GM12878 (cell line): ENCODE measurements around the gene NEFH. TPM values are rescaled to one million over a fixed set of nuclear protein-coding genes. Genes with fewer than 3 reads are reported as not detected.

Experiments
- ATAC-seq: fragments of 200-7000 bp; cut with Tn5 transposase; 3 replicates; pipeline ENCODE4 v1.9.1; 2020; ENCODE audit warnings: mild to moderate bottlenecking, moderate library complexity
- BruUV-seq: library from RNA; stranded (reverse); fragments of 400-500 nt; replicated peaks from 2 replicates; lab custom pipeline; 2021; lab: Mats Ljungman, UMichigan
- CTCF ChIA-PET: fragments of 300-600 bp; sonication (Branson Sonifier 250); formaldehyde crosslinking; extraction: SDS; loops from one replicate; lab custom pipeline; 2021; ENCODE audit warnings: inconsistent platforms; lab: Yijun Ruan, JAX
- POLR2A ChIA-PET: fragments of 350-600 bp; formaldehyde crosslinking; extraction: SDS; loops from one replicate; lab custom pipeline; 2021; ENCODE audit warnings: inconsistent platforms; lab: Charles Lee
- RAD21 ChIA-PET: fragments of 300-600 bp; sonication (Branson Sonifier 250); formaldehyde crosslinking; loops from one replicate; lab custom pipeline; 2023; ENCODE audit warnings: antibody characterized with exemption; ENCODE audit not compliant: unreplicated experiment; lab: Charles Lee
- SMC1A ChIA-PET: fragments of 300-600 bp; sonication (Branson Sonifier 250); formaldehyde crosslinking; loops from one replicate; lab custom pipeline; 2023; ENCODE audit not compliant: unreplicated experiment, uncharacterized antibody; lab: Charles Lee
- DNase-seq: peaks from one replicate; pipeline ENCODE4 v3.0.0-alpha.2; 2011; ENCODE audit warnings: low read depth, low spot score
- FAIRE-seq: peaks from 3 replicates; lab custom pipeline; 2011; peaks lifted over from hg19 to GRCh38; lab: Jason Lieb, UNC
- H2AFZ ChIP-seq: 2 replicates; pipeline ENCODE4 v1.6.0; 2011; ENCODE audit warnings: low read depth, low read length, control low read depth; ENCODE audit not compliant: control insufficient read depth
- H3K27ac ChIP-seq: 2 replicates; pipeline ENCODE4 v1.5.1; 2011; ENCODE audit warnings: control low read depth; ENCODE audit not compliant: control insufficient read depth, insufficient read depth
- H3K27me3 ChIP-seq, 2 experiments: replicated peaks in 1 of 2; 2 replicates each; pipeline versions ENCODE4 v1.6.0 to v1.6.1; 2011; ENCODE audit warnings: low read length in 1 of 2; ENCODE audit not compliant: control insufficient read depth in 2 of 2, insufficient read depth in 2 of 2
- H3K36me3 ChIP-seq, 2 experiments: 2 replicates each; pipeline ENCODE4 v1.5.1; 2011; ENCODE audit warnings: low read length in 1 of 2; ENCODE audit not compliant: control insufficient read depth in 2 of 2, insufficient read depth in 2 of 2
- H3K4me1 ChIP-seq: 2 replicates; pipeline ENCODE4 v1.6.1; 2011; ENCODE audit warnings: mild to moderate bottlenecking, low read length, moderate library complexity, mixed read lengths; ENCODE audit not compliant: control insufficient read depth, insufficient read depth
- H3K4me2 ChIP-seq: 2 replicates; pipeline ENCODE4 v1.6.0; 2011; ENCODE audit warnings: control low read depth; ENCODE audit not compliant: control insufficient read depth, insufficient read depth
- H3K4me3 ChIP-seq: fragments of 200-600 bp; sonication (generic); 2 replicates; pipeline ENCODE4 v1.5.1; 2016
- H3K79me2 ChIP-seq: 2 replicates; pipeline ENCODE4 v1.6.0; 2011; ENCODE audit warnings: low read length; ENCODE audit not compliant: control insufficient read depth, insufficient read depth
- H3K9ac ChIP-seq: 2 replicates; pipeline ENCODE4 v1.8.0; 2011; ENCODE audit warnings: low read length, control low read depth, mixed read lengths; ENCODE audit not compliant: control insufficient read depth, insufficient read depth
- H3K9me3 ChIP-seq: replicated peaks from 3 replicates; pipeline ENCODE4 v1.5.1; 2011; ENCODE audit warnings: mild to moderate bottlenecking, low read length; ENCODE audit not compliant: control insufficient read depth, insufficient read depth
- H4K20me1 ChIP-seq: 2 replicates; pipeline ENCODE4 v1.6.0; 2011; ENCODE audit not compliant: control insufficient read depth, insufficient read depth
- CBX5 ChIP-seq: sonication (generic); IDR thresholded peaks from 2 replicates; pipeline ENCODE4 v1.6.1; 2016; ENCODE audit warnings: low read depth, moderate library complexity, mild to moderate bottlenecking, inconsistent platforms
- HDAC2 ChIP-seq: fragments of 200-600 bp; sonication (generic); IDR thresholded peaks from 2 replicates; pipeline ENCODE4 v1.6.1; 2017
- HSF1 ChIP-seq: fragments of 150-350 bp; IDR thresholded peaks from 2 replicates; pipeline ENCODE4 v1.6.1; 2014; ENCODE audit warnings: mild to moderate bottlenecking, low read depth, low read length
- MTA2 ChIP-seq: fragments of 450-650 bp; IDR thresholded peaks from 2 replicates; pipeline ENCODE4 v1.6.1; 2016; ENCODE audit warnings: low read depth, mild to moderate bottlenecking, moderate library complexity
- POLR2AphosphoS5 ChIP-seq: IDR thresholded peaks from 2 replicates; pipeline ENCODE4 v1.6.1; 2011; ENCODE audit warnings: mild to moderate bottlenecking, low read length, inconsistent platforms
- POU2F2 ChIP-seq: IDR thresholded peaks from 3 replicates; pipeline ENCODE4 v1.6.1; 2011; ENCODE audit warnings: low read depth, mild to moderate bottlenecking, low read length, borderline replicate concordance
- TBL1XR1 ChIP-seq: IDR thresholded peaks from 2 replicates; pipeline ENCODE4 v1.6.1; 2012; ENCODE audit warnings: low read depth, low read length, improper control_type of control experiment
- YY1 ChIP-seq: IDR thresholded peaks from 2 replicates; pipeline ENCODE4 v1.6.1; 2011; ENCODE audit warnings: low read depth, mild to moderate bottlenecking, low read length
- ZNF24 ChIP-seq: fragments of 450-650 bp; IDR thresholded peaks from 2 replicates; pipeline ENCODE4 v1.6.1; 2017; ENCODE audit warnings: antibody characterized with exemption, mild to moderate bottlenecking
- WGBS: methylation state at CpG from one replicate; pipeline ENCODE4 v1.1.6; 2016; ENCODE audit warnings: low lambda C conversion rate; ENCODE audit not compliant: insufficient replicate concordance, insufficient coverage; ENCODE audit errors: missing lambda C conversion rate; 5-methylcytosine and 5-hydroxymethylcytosine counted together
- in situ Hi-C: fragments of 300-500 bp; cut with MboI; formaldehyde crosslinking; loops from 9 replicates; pipeline ENCODE4 v1.14.3; 2018; ENCODE audit warnings: mixed read lengths
- intact Hi-C: fragments of 100-400 bp; cut with micrococcal nuclease; formaldehyde crosslinking; loops from one replicate; pipeline ENCODE4 v1.14.2; 2022; ENCODE audit not compliant: unreplicated experiment
- polyA plus RNA-seq, 11 experiments: library from polyadenylated mRNA; depleted of rRNA in 4 of 11; unstranded in 6 of 11; stranded (reverse) in 5 of 11; fragments of >200 nt; fragmentation: Nextera tagmentation in 4 of 11; fragmentation: Illumina TruSeq in 1 of 11; extraction: Ambion mirVana in 4 of 11; extraction: Trizol in 1 of 11; gene quantifications; 1 replicate in 1 of 11; 2 replicates in 10 of 11; pipeline versions ENCODE4 v1.2.1 to v1.2.3, GENCODE V29; 2011 to 2016; ENCODE audit warnings: inconsistent platforms in 2 of 11, missing spikeins in 2 of 11, low read depth in 1 of 11
- total RNA-seq, 4 experiments: library from RNA; depleted of rRNA in 3 of 4; stranded (reverse); fragments of >200 nt in 3 of 4; fragmentation: Illumina TruSeq in 1 of 4; extraction: Trizol in 1 of 4; gene quantifications; 2 replicates each; pipeline versions ENCODE4 v1.2.1 to v1.2.3, GENCODE V29; 2013 to 2021
- TF ChIP-seq, protein P1 (sequence below): fragments of 450-650 bp; IDR thresholded peaks from 2 replicates; pipeline ENCODE4 v1.6.1; 2016; ENCODE audit warnings: mild to moderate bottlenecking

Gene NEFH
- total and polyA plus RNA-seq, 10 of the 15 experiments (the other 5 are each of a cell fraction or from before 2014, with no cell fraction given) = 0.02 to 0.25 (median 0.09) TPM

DNA sequence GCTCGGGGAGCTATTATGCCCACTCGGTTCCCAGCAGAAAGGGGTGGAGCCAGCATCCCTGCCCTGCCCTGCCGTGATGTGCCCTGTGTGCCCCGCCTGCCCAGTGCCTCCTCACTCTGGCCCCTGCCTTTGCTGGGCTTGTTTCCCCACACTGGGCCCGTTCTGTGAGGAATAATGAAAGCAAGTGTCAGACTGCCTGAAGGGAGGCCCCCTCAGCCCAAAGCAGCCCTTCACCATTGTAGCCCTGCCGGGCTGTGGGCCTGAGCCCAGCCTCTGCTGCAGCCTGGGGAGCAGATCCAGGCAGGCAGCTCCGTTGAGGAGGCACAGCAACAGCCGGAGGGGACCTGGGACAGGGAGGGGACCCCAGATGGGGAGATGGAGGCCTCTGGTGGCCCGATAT, 20.2 kb upstream of the NEFH start:
- ChIA-PET POLR2A (no interaction called here), RAD21 (no interaction called here), CTCF (no interaction called here), SMC1A (no interaction called here)
- in situ Hi-C loops (no loop called here), intact Hi-C loops (no loop called here)
- Histone ChIP-seq H3K27me3 (no peaks in the 10 kb centered on the region; a peak in 1 of 4 replicates), H3K4me1 (no peaks in the 10 kb centered on the region), H3K79me2 (no peaks in the 10 kb centered on the region), H3K27ac (no peak overlapping the region), H3K36me3 (no peaks in the 10 kb centered on the region), H3K9me3 (no peaks in the 10 kb centered on the region), H3K4me3 (no peak overlapping the region), H3K4me2 (no peak overlapping the region), H3K9ac (no peak overlapping the region), H2AFZ (no peak overlapping the region), H4K20me1 (no peaks in the 10 kb centered on the region)
- WGBS = 34% methylated on average over 9 of the region's 9 CpGs
- no TSS peak for BruUV-seq
- FAIRE-seq (no peak), DNase-seq (no peak), ATAC-seq (no peak; the same call in 2 of the 3 replicates)
- TF ChIP-seq TBL1XR1 = no peak
- no peak for TF ChIP-seq ZNF24
- TF ChIP-seq MTA2 = no peak
- no peak for TF ChIP-seq HSF1
- TF ChIP-seq POU2F2 = no peak
- no peak for TF ChIP-seq POLR2AphosphoS5
- TF ChIP-seq CBX5 = no peak

- 59% methylated on average over 5 of the region's 5 CpGs for WGBS
- H3K27ac ChIP-seq = no peak overlapping the region
- SMC1A ChIA-PET = no interaction called here
- H3K4me1 ChIP-seq = no peaks in the 10 kb centered on the region
- POLR2A ChIA-PET = no interaction called here
- DNase-seq = no peak
- intact Hi-C loops = no loop called here
- BruUV-seq = no TSS peak
- no peak for TF ChIP-seq YY1
- TF ChIP-seq, protein P1, sequence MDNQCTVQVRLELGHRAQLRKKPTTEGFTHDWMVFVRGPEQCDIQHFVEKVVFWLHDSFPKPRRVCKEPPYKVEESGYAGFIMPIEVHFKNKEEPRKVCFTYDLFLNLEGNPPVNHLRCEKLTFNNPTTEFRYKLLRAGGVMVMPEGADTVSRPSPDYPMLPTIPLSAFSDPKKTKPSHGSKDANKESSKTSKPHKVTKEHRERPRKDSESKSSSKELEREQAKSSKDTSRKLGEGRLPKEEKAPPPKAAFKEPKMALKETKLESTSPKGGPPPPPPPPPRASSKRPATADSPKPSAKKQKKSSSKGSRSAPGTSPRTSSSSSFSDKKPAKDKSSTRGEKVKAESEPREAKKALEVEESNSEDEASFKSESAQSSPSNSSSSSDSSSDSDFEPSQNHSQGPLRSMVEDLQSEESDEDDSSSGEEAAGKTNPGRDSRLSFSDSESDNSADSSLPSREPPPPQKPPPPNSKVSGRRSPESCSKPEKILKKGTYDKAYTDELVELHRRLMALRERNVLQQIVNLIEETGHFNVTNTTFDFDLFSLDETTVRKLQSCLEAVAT = no peak
- TF ChIP-seq HDAC2 = no peak
- no peak overlapping the region for H3K9ac ChIP-seq
- no peak overlapping the region for H3K4me2 ChIP-seq
- no peak overlapping the region for H2AFZ ChIP-seq
- ATAC-seq = no peak
- RAD21 ChIA-PET = interaction anchor here (0.8 kb wide), 1 partner anchor 14 kb away, joined by 3 read pairs; no protein-coding TSS in a partner anchor
- no peaks in the 10 kb centered on the region for H4K20me1 ChIP-seq
- CTCF ChIA-PET = no interaction called here
- no peak overlapping the region for H3K4me3 ChIP-seq
- no peaks in the 10 kb centered on the region; a peak in 1 of 4 replicates for H3K27me3 ChIP-seq
- no peaks in the 10 kb centered on the region for H3K36me3 ChIP-seq
- FAIRE-seq = no peak
- no peaks in the 10 kb centered on the region for H3K9me3 ChIP-seq
- in situ Hi-C loops = no loop called here
- H3K79me2 ChIP-seq = no peaks in the 10 kb centered on the region
These were observed 18.8 kb upstream of the NEFH start for GRCh38 chr22:29461263-29461662.
